NCI-H82 (cell line): ENCODE measurements around the gene EFCAB12.

ENCODE experiments used
- DNase-seq: peaks from one replicate; lab custom pipeline; 2025; lab: John Stamatoyannopoulos, UW

The EFCAB12 gene

DNA sequence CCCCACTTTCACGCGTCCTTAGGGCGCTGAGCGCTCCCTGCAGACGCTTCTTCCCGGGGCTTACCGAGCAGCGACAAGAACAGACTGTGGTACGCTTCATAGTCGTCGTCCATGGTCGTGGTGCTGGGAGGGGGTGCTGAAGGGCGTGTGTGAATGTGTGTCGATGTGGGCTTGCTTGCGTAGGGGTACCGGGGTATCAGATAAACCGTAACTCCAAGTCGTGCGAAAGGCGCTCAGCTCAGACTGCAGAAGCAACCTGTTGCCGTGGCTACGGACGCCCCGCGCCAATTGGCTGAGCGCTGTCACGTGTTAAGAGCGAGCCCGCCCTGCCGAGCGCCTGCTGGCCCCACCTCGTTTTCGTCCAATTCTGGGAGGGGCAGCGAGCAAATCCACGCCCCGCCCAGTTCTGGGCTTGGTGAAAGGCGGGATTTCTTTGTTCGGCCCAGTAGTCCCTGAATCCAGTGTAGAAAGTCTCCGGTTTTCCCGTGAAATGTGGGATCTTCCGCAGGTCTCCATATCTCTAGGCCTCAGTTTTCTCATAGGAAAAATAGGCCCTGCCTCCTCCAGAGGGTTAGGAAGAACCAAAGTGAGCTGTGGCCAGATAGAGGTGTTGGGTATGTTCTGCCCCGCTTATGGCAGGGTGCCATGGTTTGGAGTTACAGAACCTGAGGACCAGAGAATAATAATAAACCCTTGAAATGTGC is at the start of gene EFCAB12:
Gene EFCAB12, minus strand, starts transcription at position 261 of the 704 bp plus-strand sequence. Its CDS starts 148 bp downstream, at position 113.
- DNase-seq: peak; percentile 99

DNA sequence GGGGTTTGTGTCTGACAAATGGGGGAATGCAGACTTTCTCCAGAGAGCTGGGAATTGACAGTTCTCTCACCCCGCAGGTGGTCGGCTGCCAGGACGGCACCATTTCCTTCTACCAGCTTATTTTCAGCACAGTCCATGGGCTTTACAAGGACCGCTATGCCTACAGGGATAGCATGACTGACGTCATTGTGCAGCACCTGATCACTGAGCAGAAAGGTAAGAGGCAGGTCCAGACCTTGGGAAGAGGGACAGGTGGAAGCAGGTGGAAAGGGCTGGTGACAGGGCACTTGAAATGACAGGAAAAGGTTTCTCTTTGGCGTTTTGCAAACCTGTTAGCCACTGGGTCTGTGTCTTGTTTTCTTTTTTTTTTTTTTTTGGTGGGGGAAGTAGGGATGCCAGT is 48.1 kb upstream of the EFCAB12 start:
- DNase-seq: no peak

DNA sequence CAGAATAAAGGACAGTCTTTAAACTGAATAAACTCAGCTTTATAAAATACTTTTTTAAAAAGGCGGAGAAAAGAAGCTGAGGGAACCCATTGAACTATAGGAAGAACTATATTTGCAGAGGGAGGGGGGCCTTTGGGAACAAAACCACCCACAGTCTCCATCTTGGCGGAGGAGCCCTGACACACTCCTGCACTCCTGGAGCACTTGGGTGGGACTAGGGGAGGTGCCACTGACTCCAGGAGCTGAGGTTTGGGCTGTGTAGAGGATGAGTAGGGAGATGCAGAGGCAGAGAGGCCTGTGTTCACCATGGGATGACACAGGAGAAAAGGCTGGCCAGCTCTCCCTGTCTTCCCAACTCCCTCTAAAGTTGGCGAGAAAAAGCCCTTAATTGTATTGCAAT is 47.4 kb upstream of the EFCAB12 start:
- no peak for DNase-seq

DNA sequence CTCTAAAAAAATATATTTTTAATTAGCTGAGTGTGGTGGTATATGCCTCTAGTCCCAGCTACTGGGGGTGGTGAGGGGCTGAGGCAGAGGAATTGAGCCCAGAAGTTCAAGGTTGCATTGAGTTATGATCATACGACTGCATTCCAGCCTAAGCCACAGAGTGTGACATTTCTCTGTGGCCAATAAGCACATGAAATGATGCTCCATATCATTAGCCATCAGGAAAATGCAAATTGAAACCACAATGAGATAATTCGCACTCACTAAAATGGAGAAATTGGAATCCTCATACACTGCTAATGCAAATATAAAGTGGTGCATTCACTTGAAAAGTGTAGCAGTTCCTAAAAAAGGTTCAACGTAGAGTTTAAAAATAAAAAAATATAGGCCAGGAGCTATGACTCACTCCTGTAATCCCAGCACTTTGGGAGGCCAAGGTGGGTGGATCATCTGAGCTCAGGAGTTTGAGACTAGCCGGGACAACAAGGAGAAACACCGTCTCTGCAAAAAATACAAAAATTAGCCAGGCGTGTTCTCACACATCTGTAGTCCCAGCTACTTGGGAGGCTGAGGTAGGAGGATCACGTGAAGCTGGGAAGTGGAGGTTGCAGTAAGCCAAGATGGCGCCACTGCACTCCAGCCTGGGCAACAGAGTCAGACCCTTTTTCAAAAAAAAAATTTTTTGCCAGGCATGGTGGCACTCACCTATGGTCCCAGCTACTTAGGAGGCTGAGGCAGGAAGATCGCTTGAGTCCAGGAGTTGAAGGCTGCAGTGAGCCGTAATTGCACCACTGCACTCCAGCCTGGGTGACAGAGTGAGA is 46.8 kb upstream of the EFCAB12 start:
- DNase-seq: no peak

DNA sequence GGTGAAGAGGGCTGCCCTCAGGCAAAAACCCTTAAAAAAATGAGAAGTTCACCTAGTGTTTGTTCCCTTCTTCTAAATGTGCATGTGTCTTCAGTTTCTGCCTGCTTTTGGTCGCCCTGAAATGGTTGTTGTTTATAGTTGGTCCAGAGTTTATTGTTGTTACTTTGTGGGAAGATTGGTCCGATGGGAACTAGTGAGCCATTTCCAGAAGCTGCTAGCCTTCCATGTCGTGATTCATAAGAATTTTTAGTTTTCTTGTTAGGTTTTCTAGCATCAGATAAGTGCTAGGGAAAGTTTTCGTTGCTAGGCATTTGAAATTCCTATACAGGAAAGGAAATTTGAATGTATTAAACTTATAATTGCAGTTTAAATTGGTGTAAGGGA is 45.3 kb upstream of the EFCAB12 start:
- DNase-seq: no peak

DNA sequence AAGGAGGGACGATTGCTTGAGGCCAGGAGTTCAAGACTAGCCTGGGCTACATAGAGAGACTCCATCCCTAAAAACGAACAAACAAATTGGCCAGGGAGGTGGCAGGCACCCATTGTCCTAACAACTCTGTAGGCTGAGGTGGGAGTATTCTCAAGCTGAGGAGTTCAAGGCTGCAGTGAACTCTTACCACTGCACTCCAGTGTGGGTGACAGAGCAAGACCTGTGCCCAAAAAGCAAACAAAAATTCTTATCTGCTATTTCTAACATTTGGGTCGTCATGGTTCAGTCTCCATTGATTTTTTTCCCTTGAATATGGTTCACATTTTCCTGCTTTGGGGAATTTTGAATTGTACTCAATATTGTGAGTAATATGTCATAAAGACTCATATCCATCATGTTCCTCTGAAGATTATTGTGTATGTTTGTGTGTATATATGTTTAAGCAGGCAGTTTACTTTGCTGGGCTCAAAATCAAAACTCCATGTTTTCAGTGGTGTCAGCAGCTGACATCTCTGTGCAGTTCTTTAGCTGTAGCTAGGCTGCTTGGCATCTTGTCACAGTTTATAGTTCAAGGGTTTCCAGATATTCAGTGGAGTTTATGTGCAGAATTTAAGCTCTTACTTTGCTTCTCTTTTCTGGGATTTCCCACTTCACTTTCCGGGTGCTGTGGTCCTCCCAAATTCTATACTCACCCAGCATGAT is 44.8 kb upstream of the EFCAB12 start:
- DNase-seq: no peak

DNA sequence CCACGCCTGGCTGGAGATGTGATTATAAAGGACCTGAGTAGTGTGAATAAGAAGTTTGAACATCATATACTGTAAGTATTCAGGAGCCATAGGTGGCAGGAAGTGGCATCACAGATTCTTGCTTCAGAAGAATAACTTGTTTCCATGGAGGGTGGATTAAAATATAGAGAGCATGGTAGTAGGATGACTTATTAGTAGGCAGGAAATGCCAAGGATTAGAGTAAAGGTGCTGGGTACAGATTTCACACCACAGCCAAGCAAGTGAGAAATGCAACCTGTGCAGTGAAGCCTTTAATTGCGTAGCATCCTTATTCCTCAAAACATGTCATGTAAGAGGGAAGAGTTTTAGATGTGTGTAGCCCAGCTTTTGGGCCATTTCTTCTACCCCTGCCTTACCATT is 42.4 kb upstream of the EFCAB12 start:
- no peak for DNase-seq

DNA sequence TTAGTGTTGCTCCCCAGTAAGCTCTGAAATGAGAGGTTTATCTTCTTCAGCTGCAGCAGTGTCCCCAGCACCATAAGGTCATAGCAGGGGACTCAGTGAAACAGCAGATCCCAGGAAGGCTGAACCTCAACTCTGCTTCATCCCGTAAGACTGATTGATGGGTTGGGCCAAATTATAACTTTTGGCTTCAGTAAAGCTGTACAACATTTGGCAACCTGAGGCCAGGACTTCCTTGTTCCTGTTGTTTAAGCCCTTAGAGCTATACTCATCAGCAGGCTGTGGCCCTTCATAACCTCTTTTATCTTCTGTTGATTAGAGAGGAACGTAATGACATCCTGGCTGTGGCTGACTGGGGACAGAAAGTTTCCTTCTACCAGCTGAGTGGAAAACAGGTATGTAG is 40.6 kb upstream of the EFCAB12 start:
- DNase-seq: peak; percentile 44

DNA sequence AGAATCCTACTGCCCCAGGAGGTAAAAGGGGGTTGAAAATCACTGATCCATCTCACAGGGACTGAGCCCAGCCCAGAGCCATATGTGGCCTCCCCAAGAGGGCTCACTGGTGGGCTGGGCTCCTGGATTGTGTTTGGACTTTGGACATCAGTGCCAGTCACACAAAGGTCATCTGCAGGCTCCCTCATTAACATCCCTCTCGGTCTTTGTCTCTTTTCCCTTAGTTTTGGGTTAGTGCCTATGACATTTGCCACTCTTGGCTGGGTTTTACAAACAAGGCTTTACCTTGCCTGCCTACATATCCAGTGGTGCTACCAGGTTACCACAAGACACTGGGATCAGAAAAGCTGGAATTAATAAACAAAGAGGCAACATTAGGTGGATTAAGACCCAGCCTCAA is 39.5 kb upstream of the EFCAB12 start:
- no peak for DNase-seq

DNA sequence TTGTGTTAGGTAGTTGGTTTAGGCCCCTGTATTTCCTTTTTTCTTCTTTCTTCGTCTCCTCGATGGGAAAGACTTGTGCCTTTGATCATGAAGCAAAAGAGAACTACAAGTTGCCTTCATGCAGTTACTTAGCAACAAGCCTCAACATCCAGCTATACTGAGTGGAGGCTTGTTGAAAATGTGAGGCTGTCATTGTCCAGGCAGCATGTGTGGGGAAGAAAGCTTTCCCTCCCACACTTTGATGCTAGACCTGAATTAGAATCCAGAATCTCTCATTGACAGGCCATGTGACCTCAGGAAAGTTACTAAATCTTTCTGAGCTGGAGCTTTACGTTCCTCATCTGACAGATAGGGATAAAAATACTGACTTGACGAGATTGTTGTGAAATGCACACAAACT is 35.3 kb upstream of the EFCAB12 start:
- no peak for DNase-seq

DNA sequence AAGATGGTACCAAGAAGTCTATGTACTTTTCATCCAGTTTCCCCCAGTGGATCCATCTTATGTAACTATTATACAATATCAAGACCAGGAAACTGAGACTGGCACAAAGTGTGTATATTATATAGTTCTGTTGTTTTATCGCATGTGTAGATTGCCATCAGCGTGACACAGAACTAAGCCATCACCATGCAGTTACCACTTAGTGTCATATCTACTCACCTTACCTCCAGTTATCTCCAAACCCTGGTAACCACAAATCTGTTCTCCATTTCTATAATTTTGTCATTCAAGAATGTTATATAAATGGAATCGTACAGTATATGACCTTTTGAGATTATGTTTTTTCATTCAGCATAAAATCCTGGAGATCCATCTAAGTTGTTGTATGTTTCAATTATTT is 34.7 kb upstream of the EFCAB12 start:
- DNase-seq: no peak

DNA sequence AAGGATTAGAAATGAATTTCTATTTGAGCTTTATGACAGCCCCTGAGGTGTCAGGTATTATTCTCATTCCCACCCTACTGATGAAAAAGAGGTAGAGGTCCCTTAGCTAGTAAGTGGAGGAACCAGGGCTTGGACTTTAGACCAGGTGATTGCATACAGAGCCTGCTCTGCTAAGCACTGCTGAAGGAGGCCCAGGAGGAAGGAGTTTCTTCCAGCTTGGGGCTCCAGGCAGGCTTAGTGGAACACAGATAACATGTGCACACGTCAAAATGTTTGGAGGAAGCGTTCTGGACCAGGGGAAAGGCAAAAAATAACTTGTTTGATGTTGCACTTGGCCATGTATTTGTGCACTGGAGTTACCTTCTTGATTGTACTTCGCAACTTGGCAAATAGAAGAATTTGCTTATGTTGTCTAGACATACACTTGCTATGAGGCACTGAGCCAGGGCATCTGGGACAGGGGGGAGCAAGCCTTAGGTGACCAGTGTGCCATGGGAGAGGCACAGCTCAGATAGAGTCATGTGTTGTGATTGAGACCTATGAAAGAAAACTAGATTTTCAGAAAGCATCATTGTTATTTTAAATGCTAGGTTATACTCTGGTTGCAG is 34.0 kb upstream of the EFCAB12 start:
- no peak for DNase-seq

DNA sequence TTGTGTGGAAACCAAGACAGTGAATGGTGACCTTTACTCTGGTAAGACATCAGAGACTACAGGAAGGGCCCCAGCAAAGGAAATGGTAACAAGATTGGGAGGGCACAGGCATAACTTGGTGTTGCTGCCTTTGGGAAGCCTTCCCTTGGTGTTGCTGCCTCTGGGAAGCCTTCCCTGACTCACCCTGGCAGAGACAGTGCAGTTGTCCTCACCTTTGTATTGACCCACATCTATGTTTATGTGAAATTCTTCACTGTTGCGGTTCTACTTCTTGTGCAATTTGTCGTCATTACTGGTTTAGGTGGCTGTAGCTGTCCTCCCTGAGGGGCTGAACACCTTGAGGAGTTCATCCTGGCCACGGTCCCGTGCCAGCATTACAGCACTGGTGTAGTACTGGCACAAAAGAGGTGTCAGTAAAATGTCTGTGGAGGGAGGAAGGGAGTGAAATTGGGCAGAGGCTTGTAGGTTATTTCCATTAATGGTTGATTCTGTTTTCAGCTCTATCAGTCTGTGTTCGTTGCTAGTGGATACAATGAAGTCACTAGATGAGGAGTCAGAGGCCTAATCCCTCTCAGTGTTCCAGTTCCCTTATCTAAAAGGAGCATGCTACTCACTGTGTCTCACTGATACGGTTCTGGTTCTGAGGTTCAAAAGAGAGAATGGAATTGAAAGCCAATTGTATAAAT is 33.2 kb upstream of the EFCAB12 start:
- no peak for DNase-seq

DNA sequence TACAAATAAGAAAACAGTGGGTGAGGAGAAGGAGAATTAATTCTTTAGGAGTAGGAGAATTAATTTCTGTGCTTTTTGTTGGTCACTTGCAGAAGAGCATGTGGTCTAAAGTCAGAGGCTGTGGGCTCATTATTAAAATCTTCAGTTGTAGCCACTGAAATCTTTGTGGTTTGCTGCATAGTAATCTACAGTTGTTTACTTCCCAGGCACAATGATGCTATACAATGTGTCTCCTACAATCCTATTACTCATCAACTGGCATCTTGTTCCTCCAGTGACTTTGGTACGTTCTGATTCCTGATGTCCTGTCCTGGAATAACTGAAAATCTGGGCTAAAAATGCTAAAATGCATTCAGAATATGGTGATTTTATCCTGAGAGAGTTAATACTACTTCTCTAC is 32.6 kb upstream of the EFCAB12 start:
- no peak for DNase-seq

DNA sequence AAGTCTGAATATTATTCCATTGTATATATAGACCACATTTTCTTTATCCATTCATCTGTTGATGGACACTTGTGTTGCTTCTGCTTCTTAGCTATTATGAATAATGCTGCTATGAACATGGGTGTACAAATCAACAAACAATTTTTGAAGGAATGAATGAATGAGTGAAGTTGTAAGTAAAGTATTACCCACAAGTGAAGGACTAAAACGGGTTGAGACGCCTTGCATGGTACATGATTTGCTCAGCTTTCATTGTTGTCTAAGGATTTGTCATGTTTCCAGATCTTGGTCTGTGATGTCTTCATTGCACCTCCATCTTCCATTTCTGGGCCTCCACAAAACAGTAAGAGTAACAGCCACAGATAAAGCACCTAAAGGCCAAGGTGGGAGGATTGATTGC is 32.1 kb upstream of the EFCAB12 start:
- no peak for DNase-seq

DNA sequence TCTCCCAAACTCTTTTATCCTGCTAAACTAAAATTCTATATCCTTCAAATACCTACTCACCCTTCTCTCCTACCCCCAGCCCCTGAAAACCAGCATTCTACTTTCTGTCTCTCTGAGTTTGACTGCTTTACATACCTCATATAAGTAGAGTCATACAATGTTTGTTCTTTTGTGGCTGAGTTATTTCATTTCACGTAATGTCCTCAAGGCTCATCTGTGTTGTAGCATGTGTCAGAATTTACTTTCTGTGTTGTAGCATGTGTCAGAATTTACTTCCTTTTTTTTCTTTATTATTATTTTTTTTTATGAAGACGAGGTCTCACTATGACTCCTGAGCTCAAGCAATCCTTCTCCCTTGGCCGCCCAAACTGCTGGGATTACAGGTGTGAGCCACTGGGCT is 31.7 kb upstream of the EFCAB12 start:
- no peak for DNase-seq

DNA sequence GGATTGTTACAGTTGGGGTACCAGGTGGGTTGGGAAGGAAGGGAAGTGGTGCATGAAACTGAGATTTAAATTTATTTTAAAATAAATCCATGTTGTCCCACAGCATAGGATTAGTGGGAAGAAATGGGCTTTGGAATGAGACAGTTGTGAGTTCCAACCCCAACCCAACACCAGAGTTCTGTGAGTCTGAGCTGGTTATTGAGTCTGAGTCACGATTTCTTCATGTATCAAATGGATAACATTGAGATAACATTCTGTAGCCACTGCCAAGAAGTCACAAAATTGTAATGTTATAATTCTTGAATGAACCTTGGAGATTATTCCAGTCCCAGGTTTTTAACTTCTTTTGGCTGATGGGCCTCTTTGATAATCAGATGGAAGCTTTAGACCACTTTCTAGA is 25.3 kb upstream of the EFCAB12 start:
- no peak for DNase-seq

DNA sequence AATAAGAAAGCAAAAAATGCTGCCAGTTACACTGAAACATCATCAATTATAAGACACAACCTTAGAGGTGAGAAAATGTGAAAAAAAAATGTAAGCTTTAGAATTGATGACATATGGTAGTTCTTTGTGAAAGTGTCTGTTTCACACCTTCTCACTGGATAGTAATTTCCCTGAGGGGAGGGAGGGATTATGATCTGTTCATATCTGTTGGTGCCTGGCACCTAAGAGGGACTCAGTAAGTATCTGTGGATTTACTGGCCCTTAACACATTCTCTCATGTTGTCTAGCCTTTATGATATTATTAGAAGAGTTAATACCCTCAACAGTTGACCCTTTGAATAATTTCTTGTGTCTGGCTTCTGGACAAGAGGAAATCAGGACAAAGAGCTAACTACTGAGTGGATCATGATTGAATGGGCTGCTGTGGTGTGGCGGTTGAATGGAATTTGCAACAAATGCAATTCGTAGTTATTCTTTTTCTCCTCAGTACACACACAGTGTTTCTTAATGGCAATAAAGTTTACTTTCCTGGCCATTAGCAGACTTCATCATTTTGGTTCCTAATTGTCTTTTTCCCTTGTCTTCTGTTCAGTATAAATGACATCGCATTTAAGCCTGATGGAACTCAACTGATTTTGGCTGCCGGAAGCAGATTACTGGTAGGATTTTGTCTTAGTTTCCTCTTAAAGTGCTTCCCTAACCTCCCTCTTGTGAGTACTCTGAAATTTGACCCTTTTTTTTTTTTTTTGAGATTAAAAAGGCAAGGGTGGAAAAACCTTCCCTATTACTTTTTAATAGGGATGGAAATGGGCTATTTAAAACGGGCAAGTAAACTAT is 21.1 kb upstream of the EFCAB12 start:
- no peak for DNase-seq

DNA sequence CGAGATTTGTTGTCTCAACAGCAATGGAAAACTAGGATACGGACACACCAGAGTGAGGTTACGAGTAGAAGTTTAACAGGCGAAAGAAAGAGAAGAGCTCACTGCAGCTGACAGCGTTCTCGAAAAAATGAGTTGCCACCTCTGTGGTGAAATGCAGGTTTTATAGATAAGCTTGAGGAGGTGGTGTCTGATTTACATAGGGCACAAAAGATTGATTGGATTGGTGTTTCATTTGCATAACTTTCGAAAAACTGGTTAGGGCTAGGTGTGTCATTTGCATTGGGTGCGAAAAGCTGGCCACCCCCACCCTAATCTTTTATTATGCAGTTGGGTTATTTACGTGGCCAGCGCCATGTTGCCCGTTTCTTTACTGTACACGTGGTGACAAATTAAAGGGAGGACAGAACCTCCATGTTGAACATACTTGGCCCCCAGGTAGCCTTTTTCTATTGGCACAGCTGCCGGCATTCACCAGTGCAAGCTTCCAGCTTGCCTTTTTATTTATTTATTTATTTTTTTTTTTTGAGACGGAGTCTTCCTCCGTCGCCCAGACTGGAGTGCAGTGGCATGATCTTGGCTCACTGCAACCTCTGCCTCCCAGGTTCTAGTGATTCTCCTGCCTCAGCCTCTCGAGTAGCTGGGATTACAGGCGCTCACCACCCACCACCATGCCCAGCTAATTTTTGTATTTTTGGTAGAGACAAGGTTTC is 19.9 kb upstream of the EFCAB12 start:
- DNase-seq: no peak

DNA sequence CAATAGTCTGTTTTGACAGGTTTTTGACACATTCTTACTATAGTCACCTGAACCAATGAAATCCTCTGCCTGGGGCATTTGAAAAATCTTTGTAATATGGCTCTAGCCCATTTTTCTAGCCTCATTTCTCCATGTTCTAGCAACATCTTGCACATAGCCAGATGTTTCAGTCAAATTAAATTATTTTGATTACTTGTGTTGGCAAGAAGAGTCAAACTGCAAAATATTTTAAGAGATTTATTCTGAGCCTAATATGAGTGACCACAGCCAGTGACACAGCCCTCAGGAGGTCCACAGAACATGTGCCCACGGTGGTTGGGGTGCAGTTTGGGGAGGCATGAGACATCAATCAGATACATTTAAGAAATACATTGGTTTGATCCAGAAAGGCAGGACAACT is 18.5 kb upstream of the EFCAB12 start:
- DNase-seq: no peak
